ENCODE results near the gene ZSCAN21. TPM values are rescaled to one million over a fixed set of nuclear protein-coding genes. Genes with fewer than 3 reads are reported as not detected.
A peak's percentile ranks its signal among the peaks of the same experiment; 100 is the strongest.

Gene ZSCAN21
- 3.4 and 6.3 TPM in 2 replicates for total RNA-seq (2014; rRNA removed; shearing (Covaris generic))
- polyA plus RNA-seq (2016; fragmentation: Nextera tagmentation; extraction: Ambion mirVana) = 7.9 and 8.2 TPM in 2 replicates

- Histone ChIP-seq H3K27me3 (replicated peaks; ENCODE audit: insufficient read depth) (no peaks in the 10 kb centered on the region), H3K27ac (peak within 1 kb of the TSS; percentile 87), H3K79me2 (ENCODE audit: insufficient read depth) (peaks cover 33% of the 10 kb centered on the region), H4K20me1 (ENCODE audit: insufficient read depth) (no peaks in the 10 kb centered on the region), H2AFZ (peak within 1 kb of the TSS; percentile 89), H3K9ac (peak within 1 kb of the TSS; percentile 87), H3F3A (ENCODE audit: insufficient read depth) (0 out of 2 replicates have a peak, but pooled peaks cover 8% of the 10 kb centered on the region), H3K9me3 (ENCODE audit: low read depth) (no peaks in the 10 kb centered on the region), H3K4me3 (peak within 1 kb of the TSS; percentile 91), H3K4me2 (ENCODE audit: unreplicated experiment) (peak within 1 kb of the TSS; percentile 94), H3K36me3 (ENCODE audit: low read depth) (no peaks in the 10 kb centered on the region), H3K4me1 (ENCODE audit: insufficient read depth) (no peaks in the 10 kb centered on the region), H3K9me2 (ENCODE audit: insufficient read depth) (no peaks in the 10 kb centered on the region)
- TF ChIP-seq EZH2phosphoT487 (IDR thresholded peaks at IDR 0.05; ENCODE audit: insufficient read depth, low read depth) (no peak), EZH2 (IDR thresholded peaks at IDR 0.05; ENCODE audit: insufficient read depth, poor library complexity, severe bottlenecking) (no peak)
- peak; percentile 93 for DNase-seq
- in situ Hi-C loops (cut with MboI) = no loop called here
- 6% methylated on average over 46 of the region's 47 CpGs for WGBS, 2 experiments (ENCODE audit: low coverage in 1 of 2, low lambda C conversion rate in 2 of 2, missing lambda C conversion rate in 2 of 2)
Measured at GRCh38 chr7:100049441-100050291, at the start of gene ZSCAN21. Gene ZSCAN21, plus strand, starts transcription at chr7:100049774. Its CDS starts 7,233 bp downstream, at chr7:100057007.

GRCh38 chr7:100000239-100000638 lies 49.3 kb upstream of the ZSCAN21 start:
- TF ChIP-seq EZH2phosphoT487 (IDR thresholded peaks at IDR 0.05; ENCODE audit: insufficient read depth, low read depth) (no peak), EZH2 (IDR thresholded peaks at IDR 0.05; ENCODE audit: insufficient read depth, poor library complexity, severe bottlenecking) (no peak)
- no peak overlapping the region for H2AFZ ChIP-seq
- in situ Hi-C loops (cut with MboI) = no loop called here

DNA sequence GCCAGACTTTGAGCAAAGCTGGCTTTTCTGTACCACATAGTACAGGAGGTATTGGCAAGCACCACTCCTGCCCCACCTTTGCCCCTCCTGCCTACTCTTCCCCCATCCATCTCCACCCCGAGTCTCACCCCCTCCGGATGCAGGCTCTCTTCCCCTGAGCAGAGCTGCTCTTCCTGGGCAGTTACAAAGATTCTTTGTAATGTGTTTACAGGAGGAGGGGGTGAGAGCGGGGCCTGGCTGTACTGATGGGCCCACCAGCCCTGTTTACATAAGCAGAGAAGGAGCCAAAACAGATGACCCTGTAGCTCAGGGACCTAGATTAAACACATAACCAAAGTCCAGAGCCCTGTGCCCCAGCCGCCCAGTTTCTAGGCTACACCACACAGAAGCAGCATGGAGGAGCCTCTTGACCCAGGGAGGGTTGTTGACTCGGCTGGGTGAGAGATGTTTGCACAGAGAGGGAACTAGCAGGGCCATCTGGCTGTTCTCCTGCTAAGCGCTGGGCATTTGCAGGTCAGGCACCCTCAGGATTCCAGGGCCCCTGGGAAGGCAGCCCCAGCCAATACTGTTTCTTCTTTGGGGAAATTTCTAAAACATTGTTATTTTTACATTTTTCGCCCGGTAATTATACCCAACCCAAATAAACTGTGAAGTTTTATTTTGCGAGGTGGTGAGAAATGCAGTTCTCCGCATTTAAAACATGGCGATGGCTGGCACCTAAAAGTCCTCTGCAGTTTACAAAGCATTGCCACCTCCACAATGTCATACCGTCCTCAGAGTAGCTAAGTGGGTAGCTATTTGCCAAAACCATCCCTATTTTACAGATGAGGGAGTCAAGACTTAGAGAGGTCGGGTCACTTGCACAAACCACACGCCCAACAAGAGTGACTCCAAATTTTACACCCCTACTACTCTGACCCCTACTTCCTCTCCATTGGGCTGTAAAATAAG lies 45.6 kb upstream of the ZSCAN21 start:
- H3K36me3 ChIP-seq (ENCODE audit: low read depth) = no peaks in the 10 kb centered on the region
- no peaks in the 10 kb centered on the region for H3K79me2 ChIP-seq (ENCODE audit: insufficient read depth)
- H3K4me1 ChIP-seq (ENCODE audit: insufficient read depth) = no peaks in the 10 kb centered on the region
- TF ChIP-seq EZH2 (IDR thresholded peaks at IDR 0.05; ENCODE audit: insufficient read depth, poor library complexity, severe bottlenecking) (no peak), EZH2phosphoT487 (IDR thresholded peaks at IDR 0.05; ENCODE audit: insufficient read depth, low read depth) (no peak)
- H3K27ac ChIP-seq = no peak overlapping the region
- H3K9me3 ChIP-seq (ENCODE audit: low read depth) = no peaks in the 10 kb centered on the region
- no peak overlapping the region for H3K4me2 ChIP-seq (ENCODE audit: unreplicated experiment)
- no peaks in the 10 kb centered on the region for H3K9me2 ChIP-seq (ENCODE audit: insufficient read depth)
- no peak overlapping the region for H3K4me3 ChIP-seq
- DNase-seq = no peak
- in situ Hi-C loops (cut with MboI) = no loop called here
- H2AFZ ChIP-seq = no peak overlapping the region
- 0 out of 2 replicates have a peak, but pooled peaks cover under 1% of the 10 kb centered on the region for H3F3A ChIP-seq (ENCODE audit: insufficient read depth)
- WGBS, 2 experiments (ENCODE audit: low coverage in 1 of 2, low lambda C conversion rate in 2 of 2, missing lambda C conversion rate in 2 of 2) = 52 to 58% methylated on average over 14 of the region's 14 CpGs
- no peak overlapping the region for H3K9ac ChIP-seq
- H3K27me3 ChIP-seq (replicated peaks; ENCODE audit: insufficient read depth) = no peaks in the 10 kb centered on the region
- no peaks in the 10 kb centered on the region for H4K20me1 ChIP-seq (ENCODE audit: insufficient read depth)

More at GRCh38 chr7:100000239-100000638, 49.3 kb upstream of the ZSCAN21 start:
- Histone ChIP-seq H3F3A (ENCODE audit: insufficient read depth) (peaks cover 14% of the 10 kb centered on the region; the same call in 1 of the 2 replicates), H3K27me3 (replicated peaks; ENCODE audit: insufficient read depth) (no peaks in the 10 kb centered on the region), H3K4me3 (no peak overlapping the region), H3K27ac (no peak overlapping the region), H4K20me1 (ENCODE audit: insufficient read depth) (no peaks in the 10 kb centered on the region), H3K9ac (no peak overlapping the region), H3K9me2 (ENCODE audit: insufficient read depth) (no peaks in the 10 kb centered on the region), H3K4me2 (ENCODE audit: unreplicated experiment) (no peak overlapping the region), H3K9me3 (ENCODE audit: low read depth) (no peaks in the 10 kb centered on the region), H3K79me2 (ENCODE audit: insufficient read depth) (no peaks in the 10 kb centered on the region), H3K36me3 (ENCODE audit: low read depth) (no peaks in the 10 kb centered on the region), H3K4me1 (ENCODE audit: insufficient read depth) (no peaks in the 10 kb centered on the region)
- no peak for DNase-seq
- 77 to 85% methylated on average over 13 of the region's 13 CpGs for WGBS, 2 experiments (ENCODE audit: low coverage in 1 of 2, low lambda C conversion rate in 2 of 2, missing lambda C conversion rate in 2 of 2)

DNA sequence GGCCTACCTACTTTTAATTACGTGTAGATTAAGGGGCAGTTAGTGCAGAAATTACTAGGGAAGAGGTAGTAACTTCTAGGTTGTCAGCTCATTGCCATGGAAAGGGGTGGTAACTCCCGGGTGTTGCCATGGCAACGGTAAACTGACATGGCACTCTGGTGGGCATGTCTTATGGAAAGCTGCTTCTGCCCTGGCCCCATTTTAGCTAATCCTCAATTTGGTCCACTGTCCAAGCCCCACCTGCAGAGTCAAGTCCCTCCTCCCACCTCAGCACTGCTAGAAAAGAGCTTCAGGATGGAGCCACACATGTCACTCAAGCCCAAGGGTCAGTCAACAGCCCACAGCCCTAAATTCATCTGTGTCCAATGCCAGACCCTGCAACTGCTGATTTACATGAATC lies 41.7 kb upstream of the ZSCAN21 start:
- H2AFZ ChIP-seq = no peak overlapping the region
- H3K27me3 ChIP-seq (replicated peaks; ENCODE audit: insufficient read depth) = no peaks in the 10 kb centered on the region; the same call in 1 of the 2 replicates
- no peaks in the 10 kb centered on the region for H3K79me2 ChIP-seq (ENCODE audit: insufficient read depth)
- no peak overlapping the region for H3K4me3 ChIP-seq
- H3K4me2 ChIP-seq (ENCODE audit: unreplicated experiment) = no peak overlapping the region
- H3F3A ChIP-seq (ENCODE audit: insufficient read depth) = no peaks in the 10 kb centered on the region
- H4K20me1 ChIP-seq (ENCODE audit: insufficient read depth) = no peaks in the 10 kb centered on the region
- in situ Hi-C loops (cut with MboI) = no loop called here
- H3K27ac ChIP-seq = no peak overlapping the region
- H3K9me3 ChIP-seq (ENCODE audit: low read depth) = no peaks in the 10 kb centered on the region
- 32% methylated on average over 3 of the region's 3 CpGs for WGBS, 2 experiments (ENCODE audit: low coverage in 1 of 2, low lambda C conversion rate in 2 of 2, missing lambda C conversion rate in 2 of 2)
- H3K9me2 ChIP-seq (ENCODE audit: insufficient read depth) = no peaks in the 10 kb centered on the region
- H3K4me1 ChIP-seq (ENCODE audit: insufficient read depth) = no peaks in the 10 kb centered on the region
- no peak for DNase-seq
- no peaks in the 10 kb centered on the region for H3K36me3 ChIP-seq (ENCODE audit: low read depth)
- H3K9ac ChIP-seq = no peak overlapping the region
- no peak for TF ChIP-seq EZH2phosphoT487 (IDR thresholded peaks at IDR 0.05; ENCODE audit: insufficient read depth, low read depth)
- TF ChIP-seq EZH2 (IDR thresholded peaks at IDR 0.05; ENCODE audit: insufficient read depth, poor library complexity, severe bottlenecking) = no peak

All from GM23248 (cell line).